Neural cell (in vitro differentiated cells): ENCODE results near the gene NINJ1. TPM values are rescaled to one million over a fixed set of nuclear protein-coding genes. Genes with fewer than 3 reads are reported as not detected.

ENCODE experiments used
- H2AFZ ChIP-seq: fragments of 200-600, 300-800 bp; sonication (generic), shearing (Covaris generic); 2 replicates; pipeline ENCODE4 v1.6.0; 2014; ENCODE audit warnings: low read depth, mild to moderate bottlenecking, antibody characterized with exemption, low read length, moderate library complexity
- H3F3A ChIP-seq: fragments of 200-600 bp; shearing (Covaris generic); 2 replicates; pipeline ENCODE4 v1.6.1; 2016; ENCODE audit warnings: mild to moderate bottlenecking, moderate library complexity, mixed read lengths, antibody characterized with exemption, low read length; ENCODE audit not compliant: insufficient read depth, poor library complexity, severe bottlenecking
- H3K27ac ChIP-seq: fragments of 200-600, 300-800 bp; sonication (generic), shearing (Covaris generic); 2 replicates; pipeline ENCODE4 v1.5.1; 2014; ENCODE audit warnings: mild to moderate bottlenecking, low read length, moderate library complexity
- H3K27me3 ChIP-seq: fragments of 300-800, 200-600 bp; sonication (generic), shearing (Covaris generic); 2 replicates; pipeline ENCODE4 v1.6.0; 2014; ENCODE audit warnings: mild to moderate bottlenecking, low read depth, low read length, moderate library complexity; ENCODE audit not compliant: insufficient read depth
- H3K36me3 ChIP-seq: fragments of 300-800, 200-600 bp; sonication (generic), shearing (Covaris generic); 2 replicates; pipeline ENCODE4 v1.5.1; 2014; ENCODE audit warnings: mild to moderate bottlenecking, antibody characterized with exemption, low read length, moderate library complexity; ENCODE audit not compliant: insufficient read depth
- H3K4me2 ChIP-seq: fragments of 300-800, 200-600 bp; sonication (generic), shearing (Covaris generic); 2 replicates; pipeline ENCODE4 v1.6.0; 2014; ENCODE audit warnings: mild to moderate bottlenecking, low read length
- H3K4me3 ChIP-seq: fragments of 300-800, 200-600 bp; sonication (generic), shearing (Covaris generic); 2 replicates; pipeline ENCODE4 v1.5.1; 2014; ENCODE audit warnings: mild to moderate bottlenecking, low read length, moderate library complexity
- H3K79me2 ChIP-seq: fragments of 200-600 bp; shearing (Covaris generic); replicated peaks from 2 replicates; pipeline ENCODE4 v1.6.0; 2014; ENCODE audit warnings: mild to moderate bottlenecking, low read length, moderate library complexity; ENCODE audit not compliant: insufficient read depth
- H3K9ac ChIP-seq: fragments of 300-800, 200-600 bp; sonication (generic), shearing (Covaris generic); 2 replicates; pipeline ENCODE4 v1.6.1; 2016; ENCODE audit warnings: mild to moderate bottlenecking, low read length, mixed read lengths
- H3K9me2 ChIP-seq: fragments of 200-600 bp; shearing (Covaris generic); 2 replicates; pipeline ENCODE4 v1.6.1; 2016; ENCODE audit warnings: mild to moderate bottlenecking, low read length, mixed read lengths; ENCODE audit not compliant: insufficient read depth
- H3K9me3 ChIP-seq: fragments of 200-600, 300-800 bp; sonication (generic), shearing (Covaris generic); 2 replicates; pipeline ENCODE4 v1.6.1; 2016; ENCODE audit warnings: mild to moderate bottlenecking, mixed run types, low read length, moderate library complexity, mixed read lengths
- H4K20me1 ChIP-seq: fragments of 200-600 bp; shearing (Covaris generic); 2 replicates; pipeline ENCODE4 v1.6.1; 2016; ENCODE audit warnings: mild to moderate bottlenecking, mixed run types; ENCODE audit not compliant: insufficient read depth
- CTCF ChIP-seq: fragments of 450-650 bp; IDR thresholded peaks from 2 replicates; pipeline ENCODE4 v1.5.1; 2014; ENCODE audit warnings: antibody characterized with exemption, mild to moderate bottlenecking, moderate library complexity; ENCODE audit not compliant: poor library complexity, severe bottlenecking
- EP300 ChIP-seq: fragments of 450-650 bp; conservative IDR thresholded peaks from 2 replicates; pipeline ENCODE4 v1.6.1; 2014; ENCODE audit warnings: antibody characterized with exemption, mild to moderate bottlenecking, moderate library complexity; ENCODE audit not compliant: poor library complexity, severe bottlenecking
- EZH2 ChIP-seq: fragments of 200-600, 300-800 bp; shearing (Covaris generic), sonication (generic); IDR thresholded peaks from 2 replicates; pipeline ENCODE4 v1.6.1; 2014; ENCODE audit warnings: antibody characterized with exemption, low read length, borderline replicate concordance, mild to moderate bottlenecking; ENCODE audit not compliant: insufficient read depth, poor library complexity, severe bottlenecking
- MXI1 ChIP-seq: fragments of 450-650 bp; conservative IDR thresholded peaks from 2 replicates; pipeline ENCODE4 v1.6.1; 2014; ENCODE audit warnings: antibody characterized with exemption, mild to moderate bottlenecking; ENCODE audit not compliant: poor library complexity, severe bottlenecking
- POLR2AphosphoS5 ChIP-seq: IDR thresholded peaks from 2 replicates; pipeline ENCODE4 v1.6.1; 2012
- RAD21 ChIP-seq: fragments of 450-650 bp; conservative IDR thresholded peaks from 2 replicates; pipeline ENCODE4 v1.6.1; 2014; ENCODE audit warnings: antibody characterized with exemption, mild to moderate bottlenecking, moderate library complexity
- REST ChIP-seq: IDR thresholded peaks from 2 replicates; pipeline ENCODE4 v1.6.1; 2012; ENCODE audit warnings: borderline replicate concordance
- SMC3 ChIP-seq: fragments of 450-650 bp; conservative IDR thresholded peaks from 2 replicates; pipeline ENCODE4 v1.6.1; 2014; ENCODE audit warnings: antibody characterized with exemption, mild to moderate bottlenecking, moderate library complexity; ENCODE audit not compliant: poor library complexity
- TAF1 ChIP-seq: IDR thresholded peaks from 2 replicates; pipeline ENCODE4 v1.6.1; 2012; ENCODE audit warnings: low read depth
- polyA plus RNA-seq: library from polyadenylated mRNA; depleted of rRNA; stranded (reverse); fragments of >200 nt; gene quantifications from 2 replicates; pipeline ENCODE4 v1.2.3, GENCODE V29; 2014

NINJ1 gene
- polyA plus RNA-seq, 1 donor from 2014 or later: 2.7 TPM

GRCh38 chr9:93126825-93127368 is 7.2 kb downstream of the NINJ1 start:
- H3K27ac ChIP-seq: no peak overlapping the region
- H3K9ac ChIP-seq: no peak overlapping the region
- H3K9me2 ChIP-seq: no peaks in the 10 kb centered on the region
- H2AFZ ChIP-seq: no peak overlapping the region
- H3K9me3 ChIP-seq: no peaks in the 10 kb centered on the region
- no peaks in the 10 kb centered on the region for H3K36me3 ChIP-seq
- no peak overlapping the region for H3K4me2 ChIP-seq
- no peaks in the 10 kb centered on the region for H4K20me1 ChIP-seq
- TF ChIP-seq SMC3: no peak
- TF ChIP-seq MXI1: no peak
- no peak for TF ChIP-seq RAD21
- no peak for TF ChIP-seq CTCF
- TF ChIP-seq EP300: no peak
- no peak for TF ChIP-seq POLR2AphosphoS5
- no peak for TF ChIP-seq EZH2
- no peak for TF ChIP-seq TAF1
- TF ChIP-seq REST: no peak
- H3K4me3 ChIP-seq: no peak overlapping the region
- H3K27me3 ChIP-seq: no peaks in the 10 kb centered on the region
- H3K79me2 ChIP-seq: no peaks in the 10 kb centered on the region
- H3F3A ChIP-seq: no peaks in the 10 kb centered on the region

GRCh38 chr9:93126151-93126781 is 7.8 kb downstream of the NINJ1 start:
- Histone ChIP-seq H3K36me3 (no peaks in the 10 kb centered on the region), H3K9ac (no peak overlapping the region), H3K27ac (no peak overlapping the region), H3K79me2 (no peaks in the 10 kb centered on the region), H2AFZ (no peak overlapping the region), H3K27me3 (no peaks in the 10 kb centered on the region), H4K20me1 (no peaks in the 10 kb centered on the region), H3K9me3 (no peaks in the 10 kb centered on the region), H3K9me2 (no peaks in the 10 kb centered on the region), H3K4me2 (no peak overlapping the region), H3K4me3 (no peak overlapping the region), H3F3A (no peaks in the 10 kb centered on the region)
- no peak for TF ChIP-seq MXI1
- TF ChIP-seq RAD21: no peak
- TF ChIP-seq EZH2: no peak
- TF ChIP-seq EP300: no peak
- TF ChIP-seq TAF1: no peak
- no peak for TF ChIP-seq POLR2AphosphoS5
- TF ChIP-seq CTCF: no peak
- no peak for TF ChIP-seq SMC3
- no peak for TF ChIP-seq REST
